Liver (tissue), 9 donors: ENCODE results near the gene ZKSCAN5. TPM values are rescaled to one million over a fixed set of nuclear protein-coding genes. Genes with fewer than 3 reads are reported as not detected.

Experiments
- DNase-seq: peaks from one replicate; pipeline ENCODE4 v3.0.0-alpha.2; 2017; ENCODE audit warnings: low spot score
- H3K27ac ChIP-seq, 2 donors: one replicate each; pipeline ENCODE4 v1.7.0; 2013; ENCODE audit warnings: inconsistent platforms in 2 of 2, low read length in 2 of 2, control low read depth in 1 of 2, low read depth in 1 of 2, mild to moderate bottlenecking in 1 of 2
- H3K27me3 ChIP-seq, 4 donors: one replicate each; pipeline versions ENCODE4 v1.6.1 to v1.7.0; 2013; ENCODE audit warnings: low read length in 3 of 4, inconsistent platforms in 1 of 4, mild to moderate bottlenecking in 1 of 4, moderate library complexity in 1 of 4; ENCODE audit not compliant: control insufficient read depth in 4 of 4, insufficient read depth in 4 of 4
- H3K36me3 ChIP-seq, 4 donors: one replicate each; pipeline versions ENCODE4 v1.6.1 to v1.7.0; 2013; ENCODE audit warnings: low read length in 3 of 4, mild to moderate bottlenecking in 3 of 4, low read depth in 1 of 4, moderate library complexity in 1 of 4; ENCODE audit not compliant: control insufficient read depth in 4 of 4, insufficient read depth in 3 of 4
- H3K4me1 ChIP-seq, 4 donors: one replicate each; pipeline versions ENCODE4 v1.6.1 to v1.7.0; 2013; ENCODE audit warnings: low read length in 3 of 4, mild to moderate bottlenecking in 3 of 4, moderate library complexity in 1 of 4; ENCODE audit not compliant: control insufficient read depth in 4 of 4, insufficient read depth in 4 of 4
- H3K4me3 ChIP-seq, 3 donors: one replicate each; pipeline versions ENCODE4 v1.6.1 to v1.7.0; 2013; ENCODE audit warnings: low read length in 3 of 3, control low read depth in 1 of 3, low read depth in 1 of 3, mild to moderate bottlenecking in 1 of 3
- H3K9ac ChIP-seq, 2 donors: one replicate each; pipeline ENCODE4 v1.7.0; 2013; ENCODE audit warnings: low read length in 2 of 2, mild to moderate bottlenecking in 2 of 2, moderate library complexity in 2 of 2, control low read depth in 1 of 2, low read depth in 1 of 2
- H3K9me3 ChIP-seq, 4 donors: one replicate each; pipeline versions ENCODE4 v1.6.1 to v1.7.0; 2013; ENCODE audit warnings: low read length in 3 of 4; ENCODE audit not compliant: control insufficient read depth in 4 of 4
- EGR1 ChIP-seq, 2 donors: IDR thresholded peaks; 2 replicates each; pipeline ENCODE4 v1.6.1; 2016 to 2018; ENCODE audit warnings: antibody characterized with exemption in 2 of 2, low read depth in 2 of 2
- FOXA2 ChIP-seq: IDR thresholded peaks from 2 replicates; pipeline ENCODE4 v1.6.1; 2016; ENCODE audit warnings: antibody characterized with exemption
- GABPA ChIP-seq, 2 donors: IDR thresholded peaks in 1 of 2; conservative IDR thresholded peaks in 1 of 2; 2 replicates each; pipeline ENCODE4 v1.6.1; 2016; ENCODE audit warnings: antibody characterized with exemption in 2 of 2, mild to moderate bottlenecking in 1 of 2, moderate library complexity in 1 of 2
- HNF4G ChIP-seq: IDR thresholded peaks from 2 replicates; pipeline ENCODE4 v1.6.1; 2016; ENCODE audit warnings: antibody characterized with exemption
- JUND ChIP-seq, 2 donors: IDR thresholded peaks; 2 replicates each; pipeline ENCODE4 v1.6.1; 2016; ENCODE audit warnings: antibody characterized with exemption in 2 of 2
- NR2F2 ChIP-seq: IDR thresholded peaks from 2 replicates; pipeline ENCODE4 v1.6.1; 2016; ENCODE audit warnings: antibody characterized with exemption
- RAD21 ChIP-seq, 2 donors: IDR thresholded peaks; 2 replicates each; pipeline ENCODE4 v1.6.1; 2016; ENCODE audit warnings: antibody characterized with exemption in 2 of 2, mild to moderate bottlenecking in 2 of 2
- REST ChIP-seq: IDR thresholded peaks from 2 replicates; pipeline ENCODE4 v1.6.1; 2016; ENCODE audit warnings: antibody characterized with exemption, mild to moderate bottlenecking
- SP1 ChIP-seq: IDR thresholded peaks from 2 replicates; pipeline ENCODE4 v1.6.1; 2018; ENCODE audit warnings: antibody characterized with exemption, mild to moderate bottlenecking
- TAF1 ChIP-seq: conservative IDR thresholded peaks from 2 replicates; pipeline ENCODE4 v1.6.1; 2016; ENCODE audit warnings: antibody characterized with exemption, mild to moderate bottlenecking
- YY1 ChIP-seq: IDR thresholded peaks from 2 replicates; pipeline ENCODE4 v1.6.1; 2016; ENCODE audit warnings: antibody characterized with exemption, mild to moderate bottlenecking
- ZBTB33 ChIP-seq: IDR thresholded peaks from 2 replicates; pipeline ENCODE4 v1.6.1; 2016; ENCODE audit warnings: antibody characterized with exemption
- WGBS: extraction: QIAGEN DNeasy Blood & Tissue Kit; methylation state at CpG from one replicate; pipeline ENCODE4 v1.1.7; 2013; 5-methylcytosine and 5-hydroxymethylcytosine counted together
- polyA plus RNA-seq, 2 donors: library from polyadenylated mRNA; stranded (reverse) in 1 of 2; unstranded in 1 of 2; fragments of 200-250 nt in 1 of 2; fragments of >200 nt in 1 of 2; fragmentation: Nextera tagmentation in 1 of 2; extraction: Ambion mirVana in 1 of 2; gene quantifications; one replicate each; pipeline versions ENCODE4 v1.2.1 to v1.2.3, GENCODE V29; 2013 to 2015
- total RNA-seq, 2 donors: library from RNA; depleted of rRNA; stranded (reverse); fragments of >200 nt; gene quantifications; one replicate each; pipeline ENCODE4 v1.2.3, GENCODE V29; 2014
- TF ChIP-seq, protein P1 (sequence below): IDR thresholded peaks from 2 replicates; pipeline ENCODE4 v1.6.1; 2016; ENCODE audit warnings: antibody characterized with exemption
- donor health status: healthy.
- donor health status: healthy.
- donor health status: healthy.
- donor health status: healthy.
- donor health status: healthy.

The ZKSCAN5 gene
- total and polyA plus RNA-seq, 4 donors: 1.7 to 5.4 (median 3.4) TPM

- H3K36me3 ChIP-seq: peaks cover 28 to 78% (median 39%) of the 10 kb centered on the region in 4 donors
- H3K27me3 ChIP-seq: no peaks in the 10 kb centered on the region
- no peak overlapping the region for H3K9ac ChIP-seq
- DNase-seq: no peak
- no peaks in the 10 kb centered on the region for H3K9me3 ChIP-seq
- no peak overlapping the region for H3K27ac ChIP-seq
- 84% methylated on average over 9 of the region's 9 CpGs for WGBS
- no peaks in the 10 kb centered on the region for H3K4me1 ChIP-seq
- TF ChIP-seq ZBTB33 (no peak), SP1 (no peak), TAF1 (no peak), GABPA (IDR thresholded peaks at IDR 0.05 in 1 of 2, conservative IDR thresholded peaks at IDR 0.05 in 1 of 2) (no peak), YY1 (no peak), RAD21 (IDR thresholded peaks at IDR 0.05) (no peak), EGR1 (IDR thresholded peaks at IDR 0.05; ENCODE audit: low read depth in 2 of 2) (no peak), NR2F2 (no peak), FOXA2 (no peak), HNF4G (no peak)
- TF ChIP-seq, protein P1, sequence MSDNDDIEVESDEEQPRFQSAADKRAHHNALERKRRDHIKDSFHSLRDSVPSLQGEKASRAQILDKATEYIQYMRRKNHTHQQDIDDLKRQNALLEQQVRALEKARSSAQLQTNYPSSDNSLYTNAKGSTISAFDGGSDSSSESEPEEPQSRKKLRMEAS: no peak
- H3K4me3 ChIP-seq: no peak overlapping the region
Observed at GRCh38 chr7:99455874-99456273, 48.6 kb upstream of the ZKSCAN5 start.

GRCh38 chr7:99456288-99456687, 48.2 kb upstream of the ZKSCAN5 start:
- 73% methylated on average over 13 of the region's 13 CpGs for WGBS
- Histone ChIP-seq H3K9me3 (no peaks in the 10 kb centered on the region), H3K4me1 (no peaks in the 10 kb centered on the region), H3K36me3 (peaks cover 27 to 75% (median 38%) of the 10 kb centered on the region in 4 donors), H3K4me3 (no peak overlapping the region), H3K9ac (no peak overlapping the region), H3K27ac (no peak overlapping the region), H3K27me3 (no peaks in the 10 kb centered on the region)
- DNase-seq: no peak
- TF ChIP-seq GABPA (IDR thresholded peaks at IDR 0.05 in 1 of 2, conservative IDR thresholded peaks at IDR 0.05 in 1 of 2) (no peak), HNF4G (no peak), REST (no peak), ZBTB33 (no peak), JUND (IDR thresholded peaks at IDR 0.05) (no peak), SP1 (no peak)
- TF ChIP-seq, protein P1: no peak
